A673 (cell line): Measurements from ENCODE around the gene NECAB2. TPM values are rescaled to one million over a fixed set of nuclear protein-coding genes. Genes with fewer than 3 reads are reported as not detected.

Experiments used
- BruUV-seq: library from RNA; stranded (reverse); fragments of 400-500 nt; replicated peaks from 2 replicates; lab custom pipeline; 2021; lab: Mats Ljungman, UMichigan
- CTCF ChIA-PET: fragments of 300-600 bp; sonication (Branson Sonifier 250); formaldehyde crosslinking; loops from one replicate; lab custom pipeline; 2022; ENCODE audit warnings: antibody characterized with exemption; lab: Charles Lee
- POLR2A ChIA-PET: fragments of 300-600 bp; sonication (Branson Sonifier 250); formaldehyde crosslinking; loops from one replicate; lab custom pipeline; 2022; ENCODE audit warnings: antibody characterized with exemption; ENCODE audit not compliant: low non-redundant PET; lab: Charles Lee
- DNase-seq: peaks from one replicate; pipeline ENCODE4 v3.0.0-alpha.2; 2015; ENCODE audit warnings: low spot score
- H3K27ac ChIP-seq: fragments of 200-600 bp; sonication (generic); 2 replicates; pipeline ENCODE4 v1.5.1; 2016; ENCODE audit warnings: mixed run types, low read depth, mild to moderate bottlenecking, mixed read lengths, antibody characterized with exemption, low read length; ENCODE audit not compliant: poor library complexity, severe bottlenecking
- H3K27me3 ChIP-seq: fragments of 200-600 bp; sonication (generic); replicated peaks from 2 replicates; pipeline ENCODE4 v1.6.1; 2017; ENCODE audit warnings: mixed run types, low read depth, mild to moderate bottlenecking, mixed read lengths, antibody characterized with exemption, low read length; ENCODE audit not compliant: insufficient read depth, poor library complexity
- H3K36me3 ChIP-seq: fragments of 200-600 bp; sonication (generic); 2 replicates; pipeline ENCODE4 v1.6.1; 2016; ENCODE audit warnings: mixed run types, mild to moderate bottlenecking, mixed read lengths, antibody characterized with exemption, low read length; ENCODE audit not compliant: insufficient read depth, poor library complexity, severe bottlenecking
- H3K4me1 ChIP-seq: fragments of 200-600 bp; sonication (generic); 2 replicates; pipeline ENCODE4 v1.6.1; 2017; ENCODE audit warnings: mixed run types, mild to moderate bottlenecking, mixed read lengths, antibody characterized with exemption, low read length; ENCODE audit not compliant: insufficient read depth, poor library complexity, severe bottlenecking
- H3K4me3 ChIP-seq: fragments of 200-600 bp; sonication (generic); 2 replicates; pipeline ENCODE4 v1.5.1; 2016; ENCODE audit warnings: low read depth, mixed run types, mild to moderate bottlenecking, mixed read lengths, low read length; ENCODE audit not compliant: poor library complexity, severe bottlenecking
- H3K9me3 ChIP-seq: fragments of 200-600 bp; sonication (generic); 2 replicates; pipeline ENCODE4 v1.6.1; 2016; ENCODE audit warnings: mixed run types, low read depth, mild to moderate bottlenecking, mixed read lengths, antibody characterized with exemption, low read length; ENCODE audit not compliant: poor library complexity, severe bottlenecking
- EZH2 ChIP-seq: fragments of 200-600 bp; sonication (generic); IDR thresholded peaks from 2 replicates; pipeline ENCODE4 v1.6.1; 2017; ENCODE audit warnings: borderline replicate concordance, low read depth, mild to moderate bottlenecking, mixed read lengths, antibody characterized with exemption, low read length; ENCODE audit not compliant: poor library complexity, severe bottlenecking
- intact Hi-C: fragments of 100-400 bp; cut with micrococcal nuclease; formaldehyde crosslinking; loops from one replicate; pipeline ENCODE4 v1.10.0; 2022; ENCODE audit not compliant: unreplicated experiment
- total RNA-seq: library from RNA; stranded (reverse); gene quantifications from 2 replicates; pipeline ENCODE4 v1.2.3, GENCODE V29; 2021
- TF ChIP-seq, protein P1 (sequence below): fragments of 300-800, 200-600 bp; sonication (generic); conservative IDR thresholded peaks from 2 replicates; pipeline ENCODE4 v1.5.1; 2017; ENCODE audit warnings: low read depth, mild to moderate bottlenecking, antibody characterized with exemption, low read length, moderate library complexity, mixed read lengths

Gene NECAB2
- total RNA-seq, 1 experiment from 2014 or later, result 0.80 TPM

DNA sequence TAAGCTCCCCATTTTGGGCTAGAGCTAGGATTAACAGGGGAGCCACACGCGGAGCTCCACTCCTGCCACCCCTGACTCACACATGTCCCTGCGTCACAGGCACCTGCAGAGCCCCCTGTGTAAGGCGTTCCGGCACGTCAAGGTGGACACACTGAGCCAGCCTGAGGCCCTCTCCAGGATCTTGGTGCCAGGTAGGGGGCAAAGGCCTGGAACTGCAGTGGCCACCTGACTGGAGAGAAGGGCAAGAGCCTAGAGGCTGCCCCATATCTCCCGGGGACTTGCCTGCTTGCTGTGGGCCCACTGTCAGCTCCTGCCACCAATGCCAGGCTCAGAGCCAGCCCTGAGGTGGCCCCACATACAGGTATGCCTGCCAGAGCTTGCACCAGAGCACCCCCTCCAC, 33.7 kb downstream of the NECAB2 start:
- ChIA-PET POLR2A (no interaction called here), CTCF (no interaction called here)

DNA sequence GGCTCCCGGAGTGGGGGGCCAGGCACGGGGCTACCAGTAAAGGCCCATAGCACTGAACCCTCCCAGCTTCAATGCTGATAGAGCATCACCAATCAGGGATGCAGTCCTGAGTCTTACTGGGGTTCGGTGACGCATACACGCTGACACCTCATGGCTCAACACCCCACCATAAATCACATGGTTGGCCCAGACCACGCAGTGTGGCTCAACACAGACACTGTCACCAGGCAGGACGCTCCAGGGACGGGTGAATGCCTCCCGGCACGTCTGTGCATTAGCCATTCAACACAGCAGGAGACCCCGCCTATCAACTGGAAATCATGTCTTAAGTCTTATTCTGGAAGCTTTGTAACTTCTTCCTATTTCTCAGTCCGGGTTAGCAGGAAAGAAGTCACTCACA, 35.0 kb downstream of the NECAB2 start:
- Histone ChIP-seq H3K4me1 (no peaks in the 10 kb centered on the region), H3K27me3 (no peaks in the 10 kb centered on the region), H3K36me3 (no peaks in the 10 kb centered on the region), H3K4me3 (no peak overlapping the region), H3K27ac (no peak overlapping the region), H3K9me3 (no peaks in the 10 kb centered on the region)
- POLR2A ChIA-PET, result no interaction called here
- DNase-seq, result no peak
- no peak for TF ChIP-seq EZH2
- TF ChIP-seq, protein P1, sequence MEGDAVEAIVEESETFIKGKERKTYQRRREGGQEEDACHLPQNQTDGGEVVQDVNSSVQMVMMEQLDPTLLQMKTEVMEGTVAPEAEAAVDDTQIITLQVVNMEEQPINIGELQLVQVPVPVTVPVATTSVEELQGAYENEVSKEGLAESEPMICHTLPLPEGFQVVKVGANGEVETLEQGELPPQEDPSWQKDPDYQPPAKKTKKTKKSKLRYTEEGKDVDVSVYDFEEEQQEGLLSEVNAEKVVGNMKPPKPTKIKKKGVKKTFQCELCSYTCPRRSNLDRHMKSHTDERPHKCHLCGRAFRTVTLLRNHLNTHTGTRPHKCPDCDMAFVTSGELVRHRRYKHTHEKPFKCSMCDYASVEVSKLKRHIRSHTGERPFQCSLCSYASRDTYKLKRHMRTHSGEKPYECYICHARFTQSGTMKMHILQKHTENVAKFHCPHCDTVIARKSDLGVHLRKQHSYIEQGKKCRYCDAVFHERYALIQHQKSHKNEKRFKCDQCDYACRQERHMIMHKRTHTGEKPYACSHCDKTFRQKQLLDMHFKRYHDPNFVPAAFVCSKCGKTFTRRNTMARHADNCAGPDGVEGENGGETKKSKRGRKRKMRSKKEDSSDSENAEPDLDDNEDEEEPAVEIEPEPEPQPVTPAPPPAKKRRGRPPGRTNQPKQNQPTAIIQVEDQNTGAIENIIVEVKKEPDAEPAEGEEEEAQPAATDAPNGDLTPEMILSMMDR, result no peak
- intact Hi-C loops, result no loop called here
- no TSS peak for BruUV-seq
- CTCF ChIA-PET, result no interaction called here

More for the DNA sequence above, 33.7 kb downstream of the NECAB2 start:
- no TSS peak for BruUV-seq
- no peak overlapping the region for H3K27ac ChIP-seq
- intact Hi-C loops, result no loop called here
- no peaks in the 10 kb centered on the region for H3K4me1 ChIP-seq
- no peaks in the 10 kb centered on the region for H3K36me3 ChIP-seq
- no peaks in the 10 kb centered on the region for H3K9me3 ChIP-seq
- no peak for DNase-seq
- TF ChIP-seq, protein P1, result no peak
- no peak for TF ChIP-seq EZH2
- no peak overlapping the region for H3K4me3 ChIP-seq
- no peaks in the 10 kb centered on the region for H3K27me3 ChIP-seq

DNA sequence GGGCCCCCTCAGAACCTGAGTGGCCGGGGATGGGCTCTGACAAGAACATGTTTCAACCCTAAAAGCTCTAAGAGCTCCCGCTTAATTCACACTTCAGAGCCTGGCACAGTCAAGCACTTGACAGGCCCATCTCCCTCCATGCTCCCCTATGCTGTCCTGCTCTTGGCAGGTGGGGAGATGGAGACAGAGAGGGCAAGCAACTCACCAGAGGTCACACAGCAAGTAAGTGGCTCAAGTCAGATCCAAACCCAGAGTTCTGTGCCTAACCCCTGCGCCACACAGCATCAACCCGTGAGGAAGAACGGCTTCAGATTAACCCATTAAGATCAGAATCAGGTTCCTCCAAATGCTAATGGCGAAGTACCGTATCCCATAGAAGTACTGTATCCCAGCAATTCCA, 36.4 kb downstream of the NECAB2 start:
- CTCF ChIA-PET, result no interaction called here
- no peaks in the 10 kb centered on the region for H3K27me3 ChIP-seq
- POLR2A ChIA-PET, result no interaction called here
- DNase-seq, result no peak
- intact Hi-C loops, result no loop called here
- TF ChIP-seq EZH2, result no peak
- TF ChIP-seq, protein P1, result no peak
- no peaks in the 10 kb centered on the region for H3K9me3 ChIP-seq
- no TSS peak for BruUV-seq
- H3K4me1 ChIP-seq, result no peaks in the 10 kb centered on the region
- H3K27ac ChIP-seq, result no peak overlapping the region
- H3K36me3 ChIP-seq, result no peaks in the 10 kb centered on the region
- H3K4me3 ChIP-seq, result no peak overlapping the region
